ENCODE data around the gene CCL14. TPM values are rescaled to one million over a fixed set of nuclear protein-coding genes. Genes with fewer than 3 reads are reported as not detected.

Gene CCL14
- total RNA-seq, 4 donors from 2014 or later = 3.0 to 43.0 (median 23.2) TPM

GRCh38 chr17:35991075-35991474, 4.5 kb upstream of the CCL14 start:
- no peaks in the 10 kb centered on the region for H3K9me3 ChIP-seq
- intact Hi-C loops (cut with DNase I) = no loop called here
- H3K4me1 ChIP-seq = no peaks in the 10 kb centered on the region
- no peak for TF ChIP-seq CTCF (IDR thresholded peaks at IDR 0.05)
- no peak for TF ChIP-seq POLR2A (IDR thresholded peaks at IDR 0.05)
- H3K27ac ChIP-seq = no peak overlapping the region
- H3K36me3 ChIP-seq = no peaks in the 10 kb centered on the region
- WGBS, 2 donors = 81 to 82% methylated on average over 2 of the region's 2 CpGs
- H3K27me3 ChIP-seq = no peaks in the 10 kb centered on the region
- no peak overlapping the region for H3K4me3 ChIP-seq (replicated peaks in 1 of 3)
- DNase-seq = no peak

GRCh38 chr17:35988164-35988563, 1.6 kb upstream of the CCL14 start:
- H3K36me3 ChIP-seq = no peaks in the 10 kb centered on the region
- H3K27ac ChIP-seq = no peak overlapping the region
- no peak for DNase-seq
- TF ChIP-seq CTCF (IDR thresholded peaks at IDR 0.05) = no peak
- no peak for TF ChIP-seq POLR2A (IDR thresholded peaks at IDR 0.05)
- no peaks in the 10 kb centered on the region for H3K4me1 ChIP-seq
- no peaks in the 10 kb centered on the region for H3K9me3 ChIP-seq
- intact Hi-C loops (cut with DNase I) = no loop called here
- H3K27me3 ChIP-seq = no peaks in the 10 kb centered on the region
- no peak overlapping the region for H3K4me3 ChIP-seq (replicated peaks in 1 of 3)

GRCh38 chr17:35984140-35984539, 2.4 kb downstream of the CCL14 start:
- 97% methylated on average over 6 of the region's 6 CpGs for WGBS, 2 donors
- H3K4me3 ChIP-seq (replicated peaks in 1 of 3) = no peak overlapping the region
- H3K9me3 ChIP-seq = no peaks in the 10 kb centered on the region
- H3K36me3 ChIP-seq = no peaks in the 10 kb centered on the region
- DNase-seq = no peak
- H3K27ac ChIP-seq = no peak overlapping the region
- no peaks in the 10 kb centered on the region for H3K4me1 ChIP-seq
- TF ChIP-seq CTCF (IDR thresholded peaks at IDR 0.05) = no peak
- no peak for TF ChIP-seq POLR2A (IDR thresholded peaks at IDR 0.05)
- intact Hi-C loops (cut with DNase I) = no loop called here
- H3K27me3 ChIP-seq = no peaks in the 10 kb centered on the region

GRCh38 chr17:35982409-35983191, 3.9 kb downstream of the CCL14 start:
- H3K27ac ChIP-seq = no peak overlapping the region
- intact Hi-C loops (cut with DNase I) = no loop called here
- no peaks in the 10 kb centered on the region for H3K27me3 ChIP-seq
- no peak overlapping the region for H3K4me3 ChIP-seq (replicated peaks in 1 of 3)
- TF ChIP-seq POLR2A (IDR thresholded peaks at IDR 0.05) (no peak), CTCF (IDR thresholded peaks at IDR 0.05) (no peak)
- H3K4me1 ChIP-seq = no peaks in the 10 kb centered on the region
- WGBS, 2 donors = 86 to 92% methylated on average over 3 of the region's 3 CpGs
- DNase-seq = no peak
- no peaks in the 10 kb centered on the region for H3K9me3 ChIP-seq
- H3K36me3 ChIP-seq = no peaks in the 10 kb centered on the region

GRCh38 chr17:35981908-35982330, 4.6 kb downstream of the CCL14 start:
- no peak overlapping the region for H3K27ac ChIP-seq
- no peaks in the 10 kb centered on the region for H3K36me3 ChIP-seq
- DNase-seq = no peak
- no peaks in the 10 kb centered on the region for H3K9me3 ChIP-seq
- TF ChIP-seq CTCF (IDR thresholded peaks at IDR 0.05) (no peak), POLR2A (IDR thresholded peaks at IDR 0.05) (no peak)
- no peak overlapping the region for H3K4me3 ChIP-seq (replicated peaks in 1 of 3)
- no peaks in the 10 kb centered on the region for H3K27me3 ChIP-seq
- no peaks in the 10 kb centered on the region for H3K4me1 ChIP-seq
- 77 to 82% methylated on average over 4 of the region's 4 CpGs for WGBS, 2 donors
- intact Hi-C loops (cut with DNase I) = no loop called here

Measured in thyroid gland (tissue), 4 donors.